Astrocyte (in vitro differentiated cells and primary cell): ENCODE results near the gene FAM193B.

ENCODE experiments used
- CTCF ChIP-seq: IDR thresholded peaks from 2 replicates; pipeline ENCODE4 v1.5.1; 2011; ENCODE audit warnings: low read depth, mild to moderate bottlenecking, inconsistent platforms, low read length, moderate library complexity; ENCODE audit not compliant: insufficient read depth
- EZH2 ChIP-seq: IDR thresholded peaks from 2 replicates; pipeline ENCODE4 v1.6.1; 2012; ENCODE audit warnings: mild to moderate bottlenecking, low read length, inconsistent platforms; ENCODE audit not compliant: insufficient read depth

GRCh38 chr5:177490992-177491391 lies 63.4 kb downstream of the FAM193B start:
- TF ChIP-seq CTCF (no peak), EZH2 (no peak)
